ENCODE measurements around the gene MYL3.

The MYL3 gene

DNA sequence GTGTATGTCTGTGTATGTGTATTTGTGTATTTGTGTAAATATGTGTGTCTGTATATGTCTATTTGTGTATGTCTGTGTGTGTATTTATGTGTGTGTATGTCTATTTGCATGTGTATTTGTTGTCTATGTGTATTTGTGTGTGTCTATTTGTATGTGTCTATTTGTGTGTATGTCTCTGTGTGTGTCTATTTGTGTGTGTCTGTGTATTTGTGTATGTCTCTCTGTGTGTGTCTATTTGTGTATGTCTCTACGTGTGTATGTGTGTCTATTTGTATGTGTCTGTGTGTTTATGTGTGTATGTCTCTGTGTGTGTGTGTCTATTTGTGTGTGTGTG, 44.7 kb upstream of the MYL3 start:
- DNase-seq, result no peak
- Histone ChIP-seq H3K9ac (ENCODE audit: low read length) (no peak overlapping the region), H3K4me2 (ENCODE audit: low read depth, low read length) (no peak overlapping the region), H4K20me1 (ENCODE audit: insufficient read depth, low read length) (no peaks in the 10 kb centered on the region), H3K79me2 (ENCODE audit: low read length) (no peaks in the 10 kb centered on the region), H3K9me2 (replicated peaks; ENCODE audit: insufficient read depth, low read length) (no peaks in the 10 kb centered on the region), H3K4me1 (ENCODE audit: low read length) (no peaks in the 10 kb centered on the region), H3K9me3 (replicated peaks; ENCODE audit: insufficient read depth, low read length) (no peaks in the 10 kb centered on the region), H3F3A (ENCODE audit: insufficient read depth, low read length) (no peaks in the 10 kb centered on the region), H3K27ac (ENCODE audit: low read length) (no peak overlapping the region), H2AFZ (ENCODE audit: low read length) (no peak overlapping the region), H3K27me3 (replicated peaks; ENCODE audit: insufficient read depth, low read length) (no peaks in the 10 kb centered on the region), H3K36me3 (replicated peaks; ENCODE audit: insufficient read depth, low read length) (no peaks in the 10 kb centered on the region), H3K4me3 (ENCODE audit: low read length) (no peak overlapping the region)
- TF ChIP-seq, protein P1, sequence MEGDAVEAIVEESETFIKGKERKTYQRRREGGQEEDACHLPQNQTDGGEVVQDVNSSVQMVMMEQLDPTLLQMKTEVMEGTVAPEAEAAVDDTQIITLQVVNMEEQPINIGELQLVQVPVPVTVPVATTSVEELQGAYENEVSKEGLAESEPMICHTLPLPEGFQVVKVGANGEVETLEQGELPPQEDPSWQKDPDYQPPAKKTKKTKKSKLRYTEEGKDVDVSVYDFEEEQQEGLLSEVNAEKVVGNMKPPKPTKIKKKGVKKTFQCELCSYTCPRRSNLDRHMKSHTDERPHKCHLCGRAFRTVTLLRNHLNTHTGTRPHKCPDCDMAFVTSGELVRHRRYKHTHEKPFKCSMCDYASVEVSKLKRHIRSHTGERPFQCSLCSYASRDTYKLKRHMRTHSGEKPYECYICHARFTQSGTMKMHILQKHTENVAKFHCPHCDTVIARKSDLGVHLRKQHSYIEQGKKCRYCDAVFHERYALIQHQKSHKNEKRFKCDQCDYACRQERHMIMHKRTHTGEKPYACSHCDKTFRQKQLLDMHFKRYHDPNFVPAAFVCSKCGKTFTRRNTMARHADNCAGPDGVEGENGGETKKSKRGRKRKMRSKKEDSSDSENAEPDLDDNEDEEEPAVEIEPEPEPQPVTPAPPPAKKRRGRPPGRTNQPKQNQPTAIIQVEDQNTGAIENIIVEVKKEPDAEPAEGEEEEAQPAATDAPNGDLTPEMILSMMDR (IDR thresholded peaks at IDR 0.05; ENCODE audit: low read length), result no peak
- no peak for TF ChIP-seq EZH2phosphoT487 (IDR thresholded peaks at IDR 0.05; ENCODE audit: low read length)

DNA sequence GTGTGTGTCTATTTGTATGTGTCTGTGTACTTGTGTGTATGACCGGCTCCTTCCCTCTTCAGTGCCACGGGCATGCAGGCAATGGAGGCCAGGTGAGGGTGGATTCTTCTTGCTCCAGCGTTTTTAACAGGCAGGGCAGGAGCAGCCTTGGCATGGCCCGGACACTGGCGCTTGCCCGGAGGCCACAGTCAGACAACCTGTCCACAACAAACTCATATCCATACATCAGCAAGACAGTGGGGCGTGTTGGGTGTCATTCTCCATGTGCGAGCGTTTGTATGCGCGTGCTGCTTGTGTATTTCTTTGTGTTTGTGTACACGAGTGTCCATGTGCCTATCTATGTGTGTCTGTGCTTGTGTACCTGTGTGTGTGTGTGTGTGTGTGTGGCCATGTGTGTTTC, 44.0 kb upstream of the MYL3 start:
- Histone ChIP-seq H3K79me2 (ENCODE audit: low read length) (no peaks in the 10 kb centered on the region), H3K4me3 (ENCODE audit: low read length) (no peak overlapping the region), H4K20me1 (ENCODE audit: insufficient read depth, low read length) (no peaks in the 10 kb centered on the region), H2AFZ (ENCODE audit: low read length) (no peak overlapping the region), H3K27ac (ENCODE audit: low read length) (no peak overlapping the region), H3K27me3 (replicated peaks; ENCODE audit: insufficient read depth, low read length) (no peaks in the 10 kb centered on the region; the same call in 1 of the 2 replicates), H3K9me2 (replicated peaks; ENCODE audit: insufficient read depth, low read length) (no peaks in the 10 kb centered on the region), H3F3A (ENCODE audit: insufficient read depth, low read length) (no peaks in the 10 kb centered on the region), H3K4me1 (ENCODE audit: low read length) (no peaks in the 10 kb centered on the region), H3K9ac (ENCODE audit: low read length) (no peak overlapping the region), H3K9me3 (replicated peaks; ENCODE audit: insufficient read depth, low read length) (no peaks in the 10 kb centered on the region), H3K4me2 (ENCODE audit: low read depth, low read length) (no peak overlapping the region), H3K36me3 (replicated peaks; ENCODE audit: insufficient read depth, low read length) (no peaks in the 10 kb centered on the region)
- DNase-seq, result no peak
- TF ChIP-seq EZH2phosphoT487 (IDR thresholded peaks at IDR 0.05; ENCODE audit: low read length) (no peak), EZH2 (optimal IDR thresholded peaks at IDR 0.05; ENCODE audit: low read depth, low read length) (no peak)
- TF ChIP-seq, protein P1 (IDR thresholded peaks at IDR 0.05; ENCODE audit: low read length), result no peak

DNA sequence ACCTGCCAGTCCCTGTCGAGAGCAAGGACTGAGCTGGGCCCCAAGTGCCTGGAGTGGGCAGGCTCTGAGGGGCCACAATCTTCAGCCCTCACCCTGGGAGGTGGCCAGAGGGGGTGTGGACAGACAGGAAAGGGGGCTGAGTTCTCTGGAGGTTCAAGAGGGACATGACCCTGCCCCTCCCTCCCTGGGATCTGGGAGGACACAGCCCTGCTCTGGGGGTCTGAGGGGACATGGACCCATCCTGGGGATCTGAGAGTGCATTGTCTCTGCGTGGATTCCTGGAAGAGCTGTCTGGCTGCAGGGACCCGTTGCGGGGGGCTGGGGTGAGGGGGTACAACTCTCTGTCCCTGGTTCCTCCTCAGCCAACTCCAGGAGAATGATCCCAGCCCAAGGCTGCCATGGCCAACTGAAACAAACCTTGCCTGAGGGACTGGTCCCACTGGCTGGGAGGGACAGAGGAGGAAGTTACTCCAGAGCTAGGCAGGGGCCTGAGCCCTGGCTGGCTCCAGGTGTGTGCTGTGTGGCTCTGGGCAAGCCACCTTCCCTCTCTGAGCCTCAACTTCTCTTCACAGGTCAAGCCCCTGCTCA, 43.3 kb upstream of the MYL3 start:
- no peaks in the 10 kb centered on the region for H3F3A ChIP-seq (ENCODE audit: insufficient read depth, low read length)

More for the DNA sequence above, 43.3 kb upstream of the MYL3 start:
- no peaks in the 10 kb centered on the region for H3K9me3 ChIP-seq (replicated peaks; ENCODE audit: insufficient read depth, low read length)
- no peaks in the 10 kb centered on the region for H3K9me2 ChIP-seq (replicated peaks; ENCODE audit: insufficient read depth, low read length)
- H3K4me3 ChIP-seq (ENCODE audit: low read length), result no peak overlapping the region
- no peaks in the 10 kb centered on the region; the same call in 1 of the 2 replicates for H3K27me3 ChIP-seq (replicated peaks; ENCODE audit: insufficient read depth, low read length)
- no peaks in the 10 kb centered on the region for H3K79me2 ChIP-seq (ENCODE audit: low read length)
- TF ChIP-seq, protein P1 (IDR thresholded peaks at IDR 0.05; ENCODE audit: low read length), result no peak
- no peak for TF ChIP-seq EZH2phosphoT487 (IDR thresholded peaks at IDR 0.05; ENCODE audit: low read length)
- no peak for TF ChIP-seq EZH2 (optimal IDR thresholded peaks at IDR 0.05; ENCODE audit: low read depth, low read length)
- H3K9ac ChIP-seq (ENCODE audit: low read length), result no peak overlapping the region
- H2AFZ ChIP-seq (ENCODE audit: low read length), result no peak overlapping the region
- no peak for DNase-seq
- H4K20me1 ChIP-seq (ENCODE audit: insufficient read depth, low read length), result no peaks in the 10 kb centered on the region
- H3K36me3 ChIP-seq (replicated peaks; ENCODE audit: insufficient read depth, low read length), result no peaks in the 10 kb centered on the region
- no peak overlapping the region for H3K4me2 ChIP-seq (ENCODE audit: low read depth, low read length)
- no peak overlapping the region for H3K27ac ChIP-seq (ENCODE audit: low read length)
- H3K4me1 ChIP-seq (ENCODE audit: low read length), result no peaks in the 10 kb centered on the region
